ENCODE data around the gene IKBKE. TPM values are rescaled to one million over a fixed set of nuclear protein-coding genes. Genes with fewer than 3 reads are reported as not detected.
"Not testable (repeated sequence)": the region's sequence is repeated elsewhere in the genome, so short reads cannot be mapped to it uniquely, and the experiment has no call there.

Gene IKBKE
- total and polyA plus RNA-seq, 11 donors = 0.27 to 10.8 (median 1.1) TPM

DNA sequence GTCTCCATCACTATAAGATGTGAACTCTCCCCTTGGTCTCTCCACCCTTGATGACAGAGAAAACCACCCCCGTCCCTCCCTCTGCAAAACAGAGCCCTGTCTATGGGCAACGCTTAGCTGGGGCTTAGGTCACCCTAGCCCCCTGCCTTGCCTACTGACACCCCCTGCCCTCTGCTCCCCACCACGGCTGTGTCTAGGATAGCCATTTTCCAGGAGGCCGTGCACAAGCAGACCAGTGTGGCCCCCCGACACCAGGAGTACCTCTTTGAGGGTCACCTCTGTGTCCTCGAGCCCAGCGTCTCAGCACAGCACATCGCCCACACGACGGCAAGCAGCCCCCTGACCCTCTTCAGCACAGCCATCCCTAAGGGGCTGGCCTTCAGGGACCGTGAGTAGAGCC lies 8.5 kb downstream of the IKBKE start:
- no peak for ATAC-seq
- Histone ChIP-seq H3K4me1 (no peaks in the 10 kb centered on the region), H3K27me3 (no peaks in the 10 kb centered on the region), H3K4me3 (no peak overlapping the region), H3K36me3 (peaks cover 0 to 85% (median 0%) of the 10 kb centered on the region in 9 donors), H3K27ac (no peak overlapping the region), H3K9me3 (no peaks in the 10 kb centered on the region)
- DNase-seq = no peak
- TF ChIP-seq POLR2A (IDR thresholded peaks at IDR 0.05) = no peak
- TF ChIP-seq, protein P1, sequence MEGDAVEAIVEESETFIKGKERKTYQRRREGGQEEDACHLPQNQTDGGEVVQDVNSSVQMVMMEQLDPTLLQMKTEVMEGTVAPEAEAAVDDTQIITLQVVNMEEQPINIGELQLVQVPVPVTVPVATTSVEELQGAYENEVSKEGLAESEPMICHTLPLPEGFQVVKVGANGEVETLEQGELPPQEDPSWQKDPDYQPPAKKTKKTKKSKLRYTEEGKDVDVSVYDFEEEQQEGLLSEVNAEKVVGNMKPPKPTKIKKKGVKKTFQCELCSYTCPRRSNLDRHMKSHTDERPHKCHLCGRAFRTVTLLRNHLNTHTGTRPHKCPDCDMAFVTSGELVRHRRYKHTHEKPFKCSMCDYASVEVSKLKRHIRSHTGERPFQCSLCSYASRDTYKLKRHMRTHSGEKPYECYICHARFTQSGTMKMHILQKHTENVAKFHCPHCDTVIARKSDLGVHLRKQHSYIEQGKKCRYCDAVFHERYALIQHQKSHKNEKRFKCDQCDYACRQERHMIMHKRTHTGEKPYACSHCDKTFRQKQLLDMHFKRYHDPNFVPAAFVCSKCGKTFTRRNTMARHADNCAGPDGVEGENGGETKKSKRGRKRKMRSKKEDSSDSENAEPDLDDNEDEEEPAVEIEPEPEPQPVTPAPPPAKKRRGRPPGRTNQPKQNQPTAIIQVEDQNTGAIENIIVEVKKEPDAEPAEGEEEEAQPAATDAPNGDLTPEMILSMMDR (IDR thresholded peaks at IDR 0.05) = no peak
- intact Hi-C loops (cut with DNase I) = loop anchor here in 2 of 10 donors (5.0 to 10.0 kb wide), 2 partner anchors 104 to 186 kb away; no protein-coding TSS in a partner anchor
- WGBS, 4 donors = 75 to 90% (median 87%) methylated on average over 11 of the region's 11 CpGs

DNA sequence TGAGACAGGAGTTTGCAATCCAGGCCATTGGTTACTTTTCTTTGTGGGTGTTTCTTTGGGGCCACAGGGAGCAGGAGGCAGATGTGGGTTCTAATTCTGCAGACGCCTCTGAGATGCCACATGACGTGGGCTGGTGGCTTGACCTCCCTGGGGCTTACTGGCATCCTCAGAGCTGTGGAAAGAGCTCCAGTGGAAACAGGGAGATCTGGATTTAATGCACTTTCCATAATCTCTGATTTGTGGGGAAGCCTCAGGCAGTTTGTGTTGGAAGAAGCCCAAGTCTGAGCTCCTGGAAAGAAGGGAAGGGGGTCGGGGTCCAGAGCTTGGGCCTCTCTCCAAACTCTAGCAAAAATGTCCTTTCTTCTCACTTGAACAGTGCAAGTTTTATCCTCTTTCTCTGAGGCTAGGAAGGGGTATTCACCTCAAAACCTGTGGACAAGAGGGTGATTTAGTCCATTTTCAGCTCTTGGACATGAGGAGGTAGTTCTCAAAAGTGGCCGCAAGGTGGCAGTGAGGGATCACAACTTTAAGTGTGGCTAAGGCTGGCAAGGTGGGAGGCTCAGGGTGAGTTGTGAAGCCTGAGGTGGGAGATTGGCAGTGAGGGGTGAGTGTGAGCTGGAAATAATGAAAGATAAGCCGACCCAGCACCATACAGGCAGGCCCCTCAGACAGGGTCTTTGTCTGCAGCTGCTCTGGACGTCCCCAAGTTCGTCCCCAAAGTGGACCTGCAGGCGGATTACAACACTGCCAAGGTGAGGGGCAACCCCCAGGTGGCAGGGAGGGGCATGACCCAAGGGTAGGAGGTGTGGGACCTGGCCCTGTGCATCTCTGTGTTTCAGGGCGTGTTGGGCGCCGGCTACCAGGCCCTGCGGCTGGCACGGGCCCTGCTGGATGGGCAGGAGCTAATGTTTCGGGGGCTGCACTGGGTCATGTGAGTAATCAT lies 9.2 kb downstream of the IKBKE start:
- H3K4me3 ChIP-seq = no peak overlapping the region
- peak in 4 of 5 donors; percentile 55 to 74 (median 64) for DNase-seq
- WGBS, 4 donors = 75 to 78% (median 77%) methylated on average over 14 of the region's 14 CpGs
- no peak overlapping the region for H3K27ac ChIP-seq
- intact Hi-C loops (cut with DNase I) = loop anchor here in 4 of 10 donors (5.0 to 10.0 kb wide), 4 partner anchors 103 to 505 kb away; no protein-coding TSS in a partner anchor
- no peaks in the 10 kb centered on the region for H3K27me3 ChIP-seq
- no peaks in the 10 kb centered on the region for H3K9me3 ChIP-seq
- no peaks in the 10 kb centered on the region for H3K4me1 ChIP-seq
- peaks cover 0 to 86% (median 0%) of the 10 kb centered on the region in 9 donors for H3K36me3 ChIP-seq
- ATAC-seq = peak in 3 of 4 donors; percentile 43 to 69 (median 52)
- TF ChIP-seq, protein P1 (IDR thresholded peaks at IDR 0.05) = peak; percentile 62 to 85 (median 76)
- TF ChIP-seq POLR2A (IDR thresholded peaks at IDR 0.05) = no peak

DNA sequence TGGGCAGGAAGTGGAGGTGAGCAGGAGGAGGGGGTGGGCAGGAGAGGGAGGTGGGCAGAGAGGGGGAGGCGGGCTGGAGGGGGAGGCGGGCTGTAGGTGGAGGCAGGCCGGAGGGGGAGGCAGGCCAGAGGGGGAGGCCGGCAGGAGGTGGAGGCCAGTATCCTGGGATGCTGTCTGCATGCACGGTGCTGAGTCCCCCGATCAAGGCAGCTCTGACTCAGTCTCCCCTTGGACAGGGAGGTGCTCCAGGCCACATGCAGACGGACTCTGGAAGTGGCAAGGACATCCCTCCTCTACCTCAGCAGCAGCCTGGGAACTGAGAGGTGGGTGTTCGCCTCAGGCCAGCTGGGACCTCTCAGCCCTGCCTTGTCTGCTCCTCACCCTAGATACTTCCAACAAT lies 9.9 kb downstream of the IKBKE start:
- Histone ChIP-seq H3K9me3 (no peaks in the 10 kb centered on the region), H3K36me3 (peaks cover 0 to 86% (median 0%) of the 10 kb centered on the region in 9 donors), H3K4me1 (no peaks in the 10 kb centered on the region), H3K27me3 (no peaks in the 10 kb centered on the region), H3K4me3 (no peak overlapping the region), H3K27ac (no peak overlapping the region)
- ATAC-seq (no peak), DNase-seq (no peak)
- intact Hi-C loops (cut with DNase I) = loop anchor here in 2 of 10 donors (10.0 kb wide), 2 partner anchors 435 to 505 kb away; no protein-coding TSS in a partner anchor
- 82 to 91% (median 88%) methylated on average over 6 to 8 of the region's 8 CpGs for WGBS, 4 donors
- TF ChIP-seq POLR2A (IDR thresholded peaks at IDR 0.05) = no peak
- TF ChIP-seq, protein P1 (IDR thresholded peaks at IDR 0.05) = no peak

DNA sequence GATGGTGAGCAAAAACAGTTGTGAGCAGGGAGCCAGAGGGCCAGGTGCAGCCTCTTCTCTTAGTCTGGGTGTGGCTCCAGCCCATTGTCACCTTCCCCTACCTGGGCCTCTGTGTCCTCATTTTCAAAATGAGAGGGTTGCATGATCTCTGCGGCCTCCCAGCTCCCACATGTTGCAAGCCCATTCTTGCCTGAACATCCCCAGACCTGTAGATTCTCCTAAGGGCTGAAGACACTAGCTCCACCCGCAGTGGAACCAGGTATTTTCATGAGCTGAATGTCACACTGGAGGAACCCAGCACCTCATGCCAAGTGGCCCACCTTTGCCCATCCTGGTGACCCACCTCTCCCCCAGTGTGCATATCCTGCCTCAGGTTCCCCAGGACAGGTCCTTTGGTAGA lies 12.3 kb downstream of the IKBKE start:
- Histone ChIP-seq H3K9me3 (no peaks in the 10 kb centered on the region), H3K27me3 (no peaks in the 10 kb centered on the region), H3K36me3 (peaks cover 0 to 70% (median 0%) of the 10 kb centered on the region in 9 donors), H3K27ac (no peak overlapping the region), H3K4me3 (no peak overlapping the region), H3K4me1 (peaks cover 0 to 12% (median 4%) of the 10 kb centered on the region in 12 donors)
- ATAC-seq (no peak), DNase-seq (no peak)
- 92 to 95% (median 94%) methylated on average over 2 of the region's 2 CpGs for WGBS, 4 donors
- intact Hi-C loops (cut with DNase I) = loop anchor here in 2 of 10 donors (10.0 kb wide), 2 partner anchors 432 to 502 kb away; no protein-coding TSS in a partner anchor
- TF ChIP-seq, protein P1 (IDR thresholded peaks at IDR 0.05) = no peak
- TF ChIP-seq POLR2A (IDR thresholded peaks at IDR 0.05) = no peak

DNA sequence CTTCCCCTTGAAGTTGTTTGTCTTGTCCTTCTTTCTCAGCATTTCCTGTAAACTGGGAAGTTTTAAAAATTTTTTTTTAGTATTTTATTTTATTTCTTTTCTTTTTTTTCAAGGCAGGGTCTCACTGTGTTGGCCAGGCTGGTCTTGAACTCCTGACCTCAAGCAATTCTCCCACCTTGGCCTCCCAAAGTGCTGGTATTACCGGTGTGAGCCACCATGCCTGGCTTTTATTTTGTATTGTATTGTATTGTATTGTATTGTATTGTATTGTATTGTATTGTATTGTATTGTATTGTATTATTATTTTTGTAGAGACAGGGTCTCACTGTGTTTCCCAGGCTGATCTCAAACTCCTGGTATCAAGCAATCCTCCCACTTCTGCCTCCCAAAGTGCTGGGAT lies 13.6 kb downstream of the IKBKE start:
- not testable (repeated sequence) for ATAC-seq, H3K27ac ChIP-seq, H3K27me3 ChIP-seq, DNase-seq, H3K4me3 ChIP-seq, H3K9me3 ChIP-seq
- Histone ChIP-seq H3K36me3 (peaks cover 0 to 66% (median 0%) of the 10 kb centered on the region in 9 donors), H3K4me1 (peaks cover 0 to 16% (median 4%) of the 10 kb centered on the region in 12 donors)
- intact Hi-C loops (cut with DNase I) = loop anchor here in 2 of 10 donors (10.0 kb wide), 2 partner anchors 431 to 501 kb away; no protein-coding TSS in a partner anchor
- WGBS, 4 donors = 91 to 97% (median 95%) methylated on average over 1 of the region's 1 CpG

All from heart left ventricle (tissue), 16 donors.